WTC11 (cell line): ENCODE data around the gene NUP210L.

Source experiments
- CTCF ChIP-seq: fragments of 200-600 bp; IDR thresholded peaks from 2 replicates; pipeline ENCODE4 v1.8.0; 2022; ENCODE audit warnings: antibody characterized with exemption
- TF ChIP-seq, protein P1 (sequence below): sonication (generic); formaldehyde crosslinking; IDR thresholded peaks from 2 replicates; pipeline ENCODE4 v1.8.0; 2022; ENCODE audit warnings: mild to moderate bottlenecking, missing genetic modification reagents

- TF ChIP-seq, protein P1, sequence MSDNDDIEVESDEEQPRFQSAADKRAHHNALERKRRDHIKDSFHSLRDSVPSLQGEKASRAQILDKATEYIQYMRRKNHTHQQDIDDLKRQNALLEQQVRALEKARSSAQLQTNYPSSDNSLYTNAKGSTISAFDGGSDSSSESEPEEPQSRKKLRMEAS = no peak
- no peak for TF ChIP-seq CTCF
Measured at GRCh38 chr1:153995640-153996039, 159.2 kb downstream of the NUP210L start.
